ENCODE results near the gene CPS1.

Gene CPS1

DNA sequence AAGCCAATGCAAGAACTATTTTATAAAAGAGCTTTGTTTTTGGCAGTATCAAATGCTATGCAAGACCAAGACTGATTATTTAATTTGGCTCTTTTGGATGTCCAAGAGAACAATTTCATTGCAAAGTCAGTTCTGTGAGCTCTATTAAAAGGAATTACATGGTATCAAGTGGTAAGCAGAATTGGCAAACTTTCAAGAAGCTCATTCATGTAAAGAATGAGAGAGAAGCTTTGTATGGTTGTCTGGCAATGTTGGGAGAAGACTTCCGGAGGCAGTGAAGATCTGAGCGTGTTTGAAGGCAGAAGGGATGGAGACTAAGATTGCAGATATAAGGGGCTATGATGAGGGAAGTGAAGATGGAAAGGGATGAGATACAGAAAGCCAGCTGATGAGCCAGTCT is 49.6 kb downstream of the CPS1 start:
- DNase-seq (ENCODE audit: low read depth) = no peak

DNA sequence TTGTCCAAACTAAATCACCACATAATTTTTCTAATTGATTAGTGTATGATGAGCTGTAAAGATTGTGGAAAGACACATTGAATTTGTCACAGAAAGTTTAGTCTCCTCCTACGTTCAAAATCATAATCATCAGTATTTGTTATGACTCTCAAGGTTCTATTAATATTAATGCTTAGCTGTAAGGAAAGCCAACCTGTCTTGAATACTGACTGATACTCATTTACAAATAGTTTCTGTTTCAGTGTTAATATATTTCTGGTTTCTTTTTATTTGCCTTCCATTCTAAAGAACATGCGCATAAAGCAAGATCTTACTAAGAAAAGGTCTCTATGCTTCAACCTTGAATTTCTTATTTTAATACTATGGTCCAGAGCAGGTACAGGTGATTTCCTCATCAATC is 55.1 kb downstream of the CPS1 start:
- no peak for DNase-seq (ENCODE audit: low read depth)

DNA sequence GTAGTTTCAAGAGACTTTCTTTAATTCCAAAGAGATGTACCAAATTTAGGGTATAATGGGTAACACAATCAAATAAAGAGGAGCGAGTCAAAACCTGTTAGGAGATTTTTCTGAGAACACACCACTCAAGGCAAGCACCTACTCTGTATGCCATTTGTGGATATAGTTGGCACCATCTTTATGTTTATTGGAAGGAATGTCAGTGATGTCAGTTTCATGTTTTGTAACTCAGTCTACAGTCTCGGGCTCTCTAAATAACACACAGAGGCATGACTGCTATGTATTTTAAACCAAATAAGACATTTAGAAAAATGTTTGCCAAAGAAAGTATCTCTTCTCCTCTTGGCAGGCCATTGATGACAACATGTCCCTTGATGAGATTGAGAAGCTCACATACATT is 59.7 kb downstream of the CPS1 start:
- DNase-seq (ENCODE audit: low read depth) = no peak

DNA sequence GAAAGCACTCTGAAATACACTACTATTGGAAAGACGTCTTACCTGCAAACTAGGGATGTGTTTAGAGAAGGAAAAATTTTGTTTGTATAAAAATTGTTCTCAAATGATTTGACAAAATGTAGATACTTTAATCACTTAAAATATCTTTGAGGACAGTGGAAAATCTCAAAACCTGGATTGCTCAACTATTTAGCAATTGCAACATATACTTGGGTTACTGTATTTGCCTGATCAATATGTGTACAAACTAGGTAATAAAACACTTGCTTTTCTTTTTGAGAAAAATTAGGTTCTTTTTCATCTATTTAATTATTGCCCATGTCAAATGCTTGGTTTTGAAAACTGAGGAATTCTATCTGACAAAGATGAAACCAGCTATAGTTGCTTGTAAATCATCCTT is 60.9 kb downstream of the CPS1 start:
- no peak for DNase-seq (ENCODE audit: low read depth)

DNA sequence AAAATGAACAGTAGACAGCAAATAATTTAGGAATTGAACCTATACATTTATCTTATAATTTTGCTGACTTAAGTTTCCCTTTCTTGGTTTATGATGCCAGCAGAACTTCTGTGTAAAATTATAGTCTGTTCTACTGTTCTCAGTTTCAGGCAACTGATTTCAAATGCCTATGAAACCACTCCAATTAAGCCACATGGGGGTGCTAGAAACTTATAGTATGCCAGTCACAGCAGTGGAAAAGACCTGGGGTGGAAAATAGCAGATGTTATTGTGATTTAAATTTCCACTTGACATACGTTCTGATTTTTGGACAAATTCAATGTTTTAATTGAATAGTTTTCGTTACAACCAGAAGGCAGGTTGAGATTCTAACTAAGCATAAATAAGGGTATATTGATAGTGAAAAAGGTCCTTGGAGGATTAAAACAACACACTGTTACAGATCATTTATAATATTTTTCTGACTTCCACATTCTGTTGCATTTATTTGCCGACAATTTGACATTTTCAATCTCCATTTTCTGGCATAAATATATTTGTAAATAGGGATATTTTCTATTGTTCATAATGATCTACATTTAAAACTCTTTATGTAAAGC is 61.4 kb downstream of the CPS1 start:
- DNase-seq (ENCODE audit: low read depth) = no peak

DNA sequence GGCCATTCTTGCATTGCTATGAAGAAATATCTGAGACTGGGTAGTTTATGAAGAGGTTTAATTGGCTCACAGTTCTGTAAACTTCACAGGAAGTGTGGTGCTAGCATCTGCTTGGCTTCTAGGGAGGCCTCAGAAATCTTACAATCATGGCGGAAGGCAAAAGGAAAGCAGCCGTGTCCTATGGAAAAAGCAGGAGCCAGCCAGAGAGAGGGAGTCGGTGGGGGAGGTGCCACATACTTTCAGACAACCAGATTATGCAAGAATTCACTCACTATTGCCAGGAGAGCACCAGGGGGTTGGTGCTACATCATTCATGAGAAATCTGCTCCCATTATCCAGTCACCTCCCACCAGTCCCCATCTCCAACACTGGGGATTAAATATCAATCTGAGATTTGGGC is 64.1 kb downstream of the CPS1 start:
- no peak for DNase-seq (ENCODE audit: low read depth)

DNA sequence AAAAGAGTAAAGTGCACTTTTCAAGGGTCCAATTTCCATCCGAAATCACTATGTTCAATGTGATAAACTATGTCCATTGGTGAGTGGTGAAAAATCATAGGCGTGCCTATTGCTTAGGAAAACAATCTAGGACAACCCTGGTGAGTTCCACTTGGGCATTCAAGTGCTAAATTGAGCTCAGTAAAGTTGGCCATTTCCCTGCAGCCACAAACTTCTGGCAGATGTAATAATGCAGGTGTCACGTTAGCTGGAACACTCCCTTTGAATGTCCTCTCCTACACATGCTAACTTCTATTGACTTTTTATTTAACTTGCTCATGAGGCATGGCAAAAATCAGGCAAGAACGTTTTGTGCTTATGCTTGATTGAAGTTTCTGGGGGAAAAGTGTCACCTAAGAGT is 67.1 kb downstream of the CPS1 start:
- no peak for DNase-seq (ENCODE audit: low read depth)

DNA sequence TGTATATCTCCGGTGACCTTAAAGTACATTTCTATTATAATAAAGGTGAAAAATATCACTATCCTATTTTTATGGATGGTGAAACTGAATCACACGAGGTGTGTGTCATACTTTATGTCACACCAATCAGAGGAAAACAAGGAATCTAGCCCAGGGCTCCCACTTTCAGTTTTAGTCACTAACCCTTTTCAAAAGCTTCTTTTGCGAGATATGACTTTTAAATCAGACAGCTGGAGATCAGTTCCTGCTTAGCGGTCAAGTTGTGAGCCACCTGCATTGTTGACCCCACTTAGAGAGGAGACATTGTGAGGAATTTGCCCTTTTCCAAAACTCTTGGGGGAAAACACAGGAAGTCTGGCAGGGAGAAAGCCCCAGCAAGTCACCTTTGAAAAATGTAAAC is 70.5 kb downstream of the CPS1 start:
- DNase-seq (ENCODE audit: low read depth) = no peak

DNA sequence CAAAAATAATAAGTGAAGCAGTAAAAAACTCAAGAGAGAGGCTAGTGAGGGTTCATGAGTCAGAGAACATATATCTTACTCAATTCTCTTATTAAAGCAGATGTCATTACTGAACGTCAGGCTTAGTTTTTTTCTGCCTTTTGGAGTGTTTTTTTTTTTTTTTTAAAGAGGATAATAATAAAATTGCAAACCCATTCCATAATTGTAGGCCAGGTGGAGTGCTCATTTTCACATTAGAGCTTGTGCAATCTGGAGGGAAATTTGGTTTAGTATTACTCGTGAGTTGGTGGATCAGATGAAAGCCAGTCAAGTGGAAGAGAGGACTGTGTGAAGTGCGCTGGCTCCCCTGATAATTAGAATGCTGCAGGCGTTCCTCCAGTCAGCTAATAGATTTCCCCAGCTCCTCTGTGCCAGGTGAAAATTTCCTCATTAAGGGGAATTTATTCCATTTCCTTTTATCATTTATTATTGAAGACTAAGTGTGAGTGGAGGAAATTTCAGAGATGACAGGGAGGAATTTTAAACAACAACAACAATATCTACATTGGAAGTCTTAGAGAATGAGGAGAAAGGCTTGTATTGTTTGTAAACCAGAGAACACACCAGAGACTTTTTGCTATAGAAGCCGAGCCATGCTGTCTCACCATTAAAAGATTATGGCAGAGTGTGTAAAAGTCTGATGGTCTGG is 74.6 kb downstream of the CPS1 start:
- no peak for DNase-seq (ENCODE audit: low read depth)

DNA sequence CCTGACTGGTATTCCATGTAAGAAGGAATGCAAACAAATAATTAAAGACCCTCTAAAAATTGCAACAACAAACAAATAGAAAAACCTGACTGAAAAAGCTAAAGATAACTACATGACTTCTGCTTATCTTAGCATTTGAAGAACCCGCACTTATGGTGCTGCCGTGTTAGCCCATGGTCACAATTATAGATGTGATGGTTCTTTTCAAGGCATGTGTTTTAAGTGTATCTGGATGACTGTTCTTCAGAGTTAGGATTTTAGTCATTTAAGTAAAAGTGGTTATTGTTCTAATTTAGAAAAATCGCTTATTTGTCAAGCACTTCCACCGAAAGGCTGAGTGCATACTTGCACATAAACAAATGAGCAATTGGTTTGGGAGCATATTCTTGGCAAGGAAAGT is 77.3 kb downstream of the CPS1 start:
- no peak for DNase-seq (ENCODE audit: low read depth)

DNA sequence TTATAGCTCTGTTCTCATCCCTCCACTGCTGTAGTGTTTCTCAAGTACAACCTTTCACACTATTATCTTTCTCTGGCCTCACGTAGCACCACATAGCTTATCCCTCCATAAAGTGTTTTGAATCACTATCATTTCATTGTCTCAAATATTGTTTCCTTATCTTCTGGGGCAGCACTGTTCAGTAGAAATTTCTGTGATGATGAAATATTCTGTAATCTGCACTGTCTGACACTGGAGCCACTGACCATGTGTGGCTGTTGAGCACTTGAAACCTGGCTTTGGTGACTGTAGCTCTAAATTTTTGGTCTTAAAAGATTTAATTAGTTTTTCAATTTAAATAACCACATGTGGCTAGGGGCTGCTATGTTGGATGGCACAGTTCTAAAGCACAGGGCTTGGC is 78.9 kb downstream of the CPS1 start:
- no peak for DNase-seq (ENCODE audit: low read depth)

DNA sequence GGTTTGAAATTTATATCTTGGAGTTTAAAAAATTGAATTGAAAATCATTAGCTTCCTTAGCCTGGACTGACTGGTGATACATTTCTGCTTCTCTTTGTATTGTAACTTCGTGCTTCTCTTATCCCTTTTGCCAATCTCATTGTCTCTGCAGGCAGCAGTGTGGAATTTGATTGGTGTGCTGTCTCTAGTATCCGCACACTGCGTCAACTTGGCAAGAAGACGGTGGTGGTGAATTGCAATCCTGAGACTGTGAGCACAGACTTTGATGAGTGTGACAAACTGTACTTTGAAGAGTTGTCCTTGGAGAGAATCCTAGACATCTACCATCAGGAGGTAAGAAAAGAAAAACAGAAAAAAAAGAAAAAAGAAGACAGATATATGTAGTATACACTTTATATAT is 85.9 kb downstream of the CPS1 start:
- no peak for DNase-seq (ENCODE audit: low read depth)

DNA sequence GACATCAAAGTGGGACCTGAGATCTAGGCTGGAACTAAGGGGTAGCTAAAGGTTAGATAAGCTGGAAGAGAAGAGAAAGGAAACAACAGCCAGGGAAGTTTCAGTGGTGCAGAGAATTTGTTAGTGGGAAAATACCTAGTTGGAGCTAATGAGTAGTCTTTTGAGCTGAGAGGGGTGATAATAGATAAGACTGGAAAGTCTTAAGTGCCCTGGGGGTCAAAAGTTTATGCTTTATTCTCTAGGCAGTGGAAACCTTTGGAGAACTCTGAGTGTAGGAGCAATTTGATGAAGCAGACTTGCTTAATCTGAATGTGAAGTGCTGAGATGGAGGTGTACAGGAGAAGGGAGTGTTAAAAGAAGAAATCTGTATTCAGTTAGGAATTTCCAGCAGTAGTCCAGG is 90.8 kb downstream of the CPS1 start:
- no peak for DNase-seq (ENCODE audit: low read depth)

DNA sequence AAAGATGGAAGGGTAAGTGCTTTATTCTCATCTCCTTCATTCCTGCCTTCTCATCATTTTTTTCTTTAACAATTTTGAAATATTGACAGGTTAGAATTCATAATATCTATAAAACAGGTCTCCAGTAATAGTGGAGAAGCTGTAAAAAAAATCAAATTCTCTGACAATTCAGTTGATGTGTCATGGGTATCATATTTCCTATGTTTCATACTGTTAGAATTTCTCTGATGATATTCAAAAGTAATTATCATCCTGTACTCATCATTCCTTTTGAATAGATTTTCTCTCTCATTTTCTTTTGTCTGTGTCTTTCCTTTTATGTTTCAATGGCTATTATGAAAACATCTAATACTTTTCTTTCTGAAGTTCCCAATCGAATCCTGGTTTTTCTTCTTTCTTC is 97.7 kb downstream of the CPS1 start:
- no peak for DNase-seq (ENCODE audit: low read depth)

DNA sequence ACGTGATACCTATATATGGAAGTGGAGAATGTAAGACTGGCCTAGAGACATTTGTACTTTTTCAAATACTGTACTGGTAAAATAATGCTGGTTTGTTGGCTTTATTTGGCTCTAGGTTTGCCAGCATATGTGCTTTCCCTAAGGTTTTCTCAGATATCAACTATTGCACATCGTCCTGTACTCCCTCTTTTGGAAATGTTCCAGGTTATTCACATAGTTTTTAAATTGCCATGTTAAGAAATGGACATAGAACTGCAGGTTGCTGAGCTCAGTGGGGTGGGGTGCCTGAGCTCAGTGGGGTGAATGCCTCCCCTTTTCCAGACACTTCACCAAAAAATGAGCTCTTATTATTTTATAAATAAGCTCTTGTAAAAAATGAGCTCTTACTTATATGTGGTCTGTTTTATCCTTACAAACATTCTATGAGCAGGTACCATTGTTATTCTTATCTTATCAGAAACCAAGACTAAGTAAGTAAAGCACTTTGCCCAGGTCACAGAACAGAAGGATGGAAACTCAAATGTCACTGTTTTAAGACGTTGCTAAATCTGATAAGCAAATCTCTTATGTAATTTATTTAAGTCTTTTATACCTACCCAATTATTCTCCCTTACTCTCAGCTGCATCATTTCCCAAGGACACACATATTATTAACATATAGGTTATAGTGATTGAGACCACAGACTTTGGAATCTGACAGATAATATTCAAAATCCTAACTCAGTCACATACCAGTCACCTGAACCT is 99.0 kb downstream of the CPS1 start:
- DNase-seq (ENCODE audit: low read depth) = no peak

DNA sequence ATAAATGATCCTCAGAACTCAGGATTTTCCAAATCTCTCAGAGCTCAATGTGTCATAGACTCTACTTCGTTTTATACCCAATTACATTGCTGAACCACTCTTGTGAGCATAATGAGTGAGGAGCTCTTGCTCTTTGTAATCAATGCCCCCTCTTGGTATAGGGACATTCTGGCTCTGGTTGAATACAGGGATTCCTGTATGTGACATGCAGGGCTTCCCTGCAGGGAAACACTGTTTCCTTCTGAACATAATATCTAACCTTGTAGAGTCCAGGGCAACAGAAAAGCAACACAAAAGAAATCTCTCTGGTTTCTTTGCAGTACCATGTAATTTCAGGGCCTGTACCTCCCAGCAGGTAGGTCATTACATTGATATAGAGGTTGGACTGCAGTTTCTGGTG is 101.5 kb downstream of the CPS1 start:
- no peak for DNase-seq (ENCODE audit: low read depth)

DNA sequence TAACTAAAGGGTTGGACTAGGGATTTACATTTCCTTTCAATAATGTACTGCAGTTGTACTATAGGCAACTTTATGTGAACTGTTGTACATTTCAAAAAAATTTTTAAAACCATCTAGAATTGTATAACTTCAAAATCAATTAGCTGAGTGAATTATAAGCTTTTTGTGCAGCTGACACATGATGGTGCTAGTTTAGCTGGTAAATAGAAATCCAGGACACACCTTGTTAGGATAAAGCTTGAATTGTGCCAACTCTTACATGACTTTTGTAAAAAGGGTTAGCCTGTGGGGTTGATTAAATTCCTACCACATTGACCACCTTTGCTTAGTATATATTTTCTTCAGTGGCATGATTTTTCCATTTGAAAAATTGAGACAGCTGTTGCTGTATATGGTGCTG is 104.4 kb downstream of the CPS1 start:
- no peak for DNase-seq (ENCODE audit: low read depth)

DNA sequence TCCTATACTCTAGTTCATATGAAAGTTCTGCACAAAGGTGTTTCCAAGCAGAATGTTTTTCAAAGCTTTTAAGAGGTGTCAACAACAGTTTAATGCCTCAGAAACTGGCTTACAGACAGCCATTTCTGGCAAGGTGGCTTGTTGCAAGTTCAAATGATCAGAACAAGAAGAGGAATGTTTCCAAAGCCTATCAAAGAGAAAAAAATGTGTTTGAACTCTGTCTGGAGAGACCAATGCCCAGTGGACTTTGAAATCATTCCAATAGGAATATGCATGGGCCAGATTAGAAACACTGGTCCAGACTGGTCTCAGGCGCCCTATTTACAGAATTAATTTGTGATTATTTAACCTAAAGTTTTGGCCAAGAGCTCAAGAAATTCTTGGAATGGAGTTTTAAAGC is 106.2 kb downstream of the CPS1 start:
- DNase-seq (ENCODE audit: low read depth) = no peak

DNA sequence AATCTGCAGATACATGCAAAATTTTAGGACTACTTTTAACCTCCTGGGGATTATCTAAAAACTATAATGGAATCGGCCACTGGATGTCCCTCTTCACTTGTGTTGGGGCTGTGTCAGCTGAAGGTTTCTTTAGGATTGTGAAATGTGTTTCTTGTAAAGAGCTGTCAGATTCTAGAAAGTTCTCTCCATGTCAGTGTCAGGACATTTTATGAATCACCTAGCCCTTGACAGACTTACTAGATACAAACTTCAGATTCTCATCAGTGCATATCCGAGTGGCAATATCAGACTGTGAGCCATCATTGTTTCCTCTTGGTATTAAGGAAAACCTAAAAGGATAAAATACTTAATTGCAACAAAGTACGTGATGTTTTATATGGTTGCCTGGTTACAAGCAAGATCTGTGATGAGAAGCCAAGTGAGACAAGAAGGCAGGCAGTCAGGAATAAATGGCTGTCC is 107.3 kb downstream of the CPS1 start:
- DNase-seq (ENCODE audit: low read depth) = no peak

DNA sequence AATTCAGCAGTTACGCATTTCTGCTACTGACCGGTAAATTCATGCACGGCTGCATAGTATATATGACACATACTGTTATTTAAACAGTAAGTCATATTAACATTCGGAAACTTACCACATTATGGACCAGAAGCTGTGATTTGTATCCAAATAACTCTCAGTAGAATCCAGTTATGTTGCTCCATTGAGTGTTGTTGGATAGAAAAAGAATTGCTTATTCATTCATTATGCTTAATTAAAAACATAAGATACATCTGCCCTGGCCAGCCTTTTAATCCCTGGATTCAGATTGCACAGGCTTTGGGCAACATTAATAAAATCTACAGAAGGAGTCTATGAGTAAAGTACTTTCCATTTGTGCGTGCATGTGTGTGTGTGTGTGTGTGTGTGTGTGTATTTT is 111.3 kb downstream of the CPS1 start:
- DNase-seq (ENCODE audit: low read depth) = no peak

DNA sequence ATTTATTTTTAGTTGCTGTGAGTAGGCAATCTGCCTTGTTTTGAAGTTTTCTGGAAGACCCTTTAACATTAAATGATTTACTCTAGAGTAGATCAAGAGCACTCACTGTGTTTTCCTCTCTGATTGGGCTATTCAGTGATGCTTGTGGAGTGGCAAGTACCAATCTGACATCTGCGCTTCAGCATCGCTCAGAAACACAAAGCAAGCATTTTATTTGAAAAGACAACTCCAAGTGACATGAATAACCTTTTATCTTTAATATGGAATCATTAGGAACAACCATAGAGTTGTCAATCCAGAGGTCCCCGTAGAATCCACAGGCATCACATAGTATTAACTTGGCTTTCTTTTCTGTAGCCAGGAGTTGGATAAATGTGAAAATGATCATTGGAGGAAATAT is 114.7 kb downstream of the CPS1 start:
- no peak for DNase-seq (ENCODE audit: low read depth)

DNA sequence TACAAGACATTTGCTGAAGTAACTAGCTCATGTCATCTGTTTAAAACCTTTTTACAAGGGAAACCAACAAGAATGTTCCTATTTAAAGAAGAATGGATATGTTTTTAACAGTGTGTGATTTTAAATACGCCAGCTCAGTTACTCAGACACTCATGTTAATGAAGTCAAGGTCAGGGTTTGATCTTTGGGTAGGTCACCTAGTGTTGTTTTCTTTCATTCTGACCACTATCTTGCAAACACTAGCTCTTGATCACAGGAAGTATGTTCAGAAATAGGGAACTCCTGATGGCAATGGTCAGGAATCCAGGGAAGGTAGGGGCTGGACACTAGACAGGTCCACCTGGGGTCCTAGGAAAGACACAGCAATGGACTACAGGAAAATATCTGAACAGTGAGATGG is 116.7 kb downstream of the CPS1 start:
- DNase-seq (ENCODE audit: low read depth) = no peak

DNA sequence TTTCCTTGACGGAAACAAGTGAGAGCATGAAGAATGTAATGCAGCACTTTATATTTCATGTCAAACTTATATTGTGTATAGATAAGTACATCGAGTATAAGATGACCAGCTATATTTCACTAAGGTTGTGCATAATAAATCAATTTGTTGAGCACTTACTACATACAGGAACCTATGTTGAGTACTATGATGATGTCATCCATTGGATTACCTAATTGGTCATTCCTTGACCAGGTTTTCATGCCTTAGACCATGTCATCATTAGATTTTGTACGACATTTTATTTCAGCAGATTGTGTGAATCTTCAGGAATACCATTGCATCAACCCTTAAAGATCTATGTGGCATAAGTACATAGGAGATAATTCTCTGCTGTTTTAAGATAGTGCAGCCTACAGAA is 119.7 kb downstream of the CPS1 start:
- no peak for DNase-seq (ENCODE audit: low read depth)

DNA sequence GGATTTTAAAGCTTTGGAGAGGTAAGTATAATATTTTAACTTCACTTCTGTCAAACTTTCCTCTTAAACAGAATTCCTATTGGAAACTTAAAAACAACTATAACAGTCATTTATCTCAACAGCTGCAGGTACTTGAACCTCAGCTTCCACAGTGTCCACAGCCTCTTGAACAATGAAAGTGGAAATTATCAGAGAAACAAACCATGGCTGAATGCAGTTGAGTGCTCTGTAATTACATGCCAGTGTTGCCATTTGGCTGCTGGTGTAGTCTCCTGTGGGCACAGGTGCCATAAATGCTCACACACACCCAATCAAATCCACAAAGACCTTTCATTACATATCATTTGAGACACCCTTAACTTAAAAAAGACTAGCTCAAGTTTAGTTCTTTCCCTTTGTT is 125.1 kb downstream of the CPS1 start:
- DNase-seq (ENCODE audit: low read depth) = no peak

Data from activated T-helper 9 cell treated with anti-CD3 and anti-CD28 coated beads, Interleukin-2, amount 50 U/mL, for 16 hours (primary cell).